ENCODE measurements around the gene FAH.

- TF ChIP-seq CTCF (IDR thresholded peaks at IDR 0.05) (no peak), POLR2A (IDR thresholded peaks at IDR 0.05) (no peak)
Observed at GRCh38 chr15:80157215-80157614, 4.4 kb downstream of the FAH start.

All from testis (tissue), 2 donors.